GM18517 (cell line): ENCODE measurements around the gene GRAP2.
"Not testable (repeated sequence)": the region's sequence is repeated elsewhere in the genome, so short reads cannot be mapped to it uniquely, and the experiment has no call there.

ENCODE experiments used
- ATAC-seq: cut with Tn5 transposase; IDR thresholded peaks from one replicate; pipeline ENCODE4 v1.9.1; 2021; ENCODE audit warnings: mild to moderate bottlenecking, moderate library complexity; ENCODE audit not compliant: unreplicated experiment

GRAP2 gene

DNA sequence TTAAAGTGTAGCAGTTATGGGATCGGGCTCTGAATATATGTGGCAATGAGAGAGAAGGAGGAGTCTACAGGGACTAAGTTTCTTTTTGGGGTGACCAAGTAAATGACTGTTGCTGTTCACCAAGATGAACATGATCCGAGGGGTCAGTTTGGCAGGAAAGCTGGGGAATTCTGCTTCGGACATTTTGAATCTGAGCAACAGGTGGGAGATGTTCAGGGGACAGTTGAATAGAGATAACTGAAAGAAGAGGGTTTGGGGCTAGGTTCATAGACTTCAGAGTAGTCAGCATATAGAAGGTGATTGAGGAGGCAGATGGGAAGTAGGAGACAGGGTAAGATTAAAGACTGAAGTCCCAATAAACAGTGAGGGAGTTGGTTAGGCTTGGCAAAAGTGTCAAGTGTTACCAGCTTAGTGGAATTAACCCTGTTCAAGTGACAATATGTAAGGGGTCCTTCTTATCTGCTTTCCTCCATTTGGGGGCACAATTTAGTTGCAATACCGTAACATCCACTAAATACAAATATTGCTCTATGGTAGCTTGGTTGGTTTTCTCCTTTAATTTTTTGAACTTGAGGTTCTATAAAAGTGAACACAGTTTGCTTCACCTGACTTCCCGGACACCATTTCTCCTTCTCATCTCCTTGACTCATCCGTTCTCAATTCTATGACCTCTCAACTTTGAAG lies 4.4 kb upstream of the GRAP2 start:
- ATAC-seq, result no peak

DNA sequence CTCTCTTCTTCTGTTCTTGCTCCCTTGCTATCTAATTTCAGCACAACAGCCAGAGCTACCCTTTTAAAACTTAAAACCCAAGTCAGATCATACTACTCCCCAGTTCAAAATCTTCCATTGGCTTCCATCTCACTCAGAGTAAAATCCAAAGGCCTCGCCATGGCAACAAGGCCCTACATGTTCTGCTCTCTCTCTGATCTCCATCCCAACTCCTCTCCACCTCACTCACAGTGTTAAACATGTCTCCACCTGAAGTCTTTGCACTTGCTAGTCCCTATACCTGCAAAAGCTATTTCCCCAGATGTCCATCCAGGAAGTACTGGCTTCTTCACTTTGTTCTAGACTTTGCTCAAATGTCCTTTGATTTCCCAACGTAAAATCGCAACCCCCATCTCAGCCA lies 3.0 kb upstream of the GRAP2 start:
- ATAC-seq, result no peak

DNA sequence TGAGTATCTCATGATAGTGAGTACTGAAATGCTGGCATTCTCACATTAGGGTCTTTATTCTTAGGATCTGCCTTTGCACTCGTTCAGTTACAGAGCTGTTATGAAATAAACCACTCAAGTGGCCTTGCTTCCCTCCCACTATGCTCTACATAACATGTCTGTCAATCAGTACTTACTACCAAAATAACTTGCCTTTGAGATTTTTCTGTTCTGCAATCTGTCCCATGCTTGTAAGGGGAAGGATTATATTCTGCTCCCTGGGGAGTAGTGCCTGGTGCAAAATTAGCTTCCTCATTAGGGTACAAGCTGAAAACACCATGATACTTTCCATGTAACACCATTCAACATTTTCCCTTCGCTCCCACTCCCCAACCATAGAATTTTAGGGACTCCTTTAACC lies 1.9 kb upstream of the GRAP2 start:
- ATAC-seq, result peak; percentile 90

DNA sequence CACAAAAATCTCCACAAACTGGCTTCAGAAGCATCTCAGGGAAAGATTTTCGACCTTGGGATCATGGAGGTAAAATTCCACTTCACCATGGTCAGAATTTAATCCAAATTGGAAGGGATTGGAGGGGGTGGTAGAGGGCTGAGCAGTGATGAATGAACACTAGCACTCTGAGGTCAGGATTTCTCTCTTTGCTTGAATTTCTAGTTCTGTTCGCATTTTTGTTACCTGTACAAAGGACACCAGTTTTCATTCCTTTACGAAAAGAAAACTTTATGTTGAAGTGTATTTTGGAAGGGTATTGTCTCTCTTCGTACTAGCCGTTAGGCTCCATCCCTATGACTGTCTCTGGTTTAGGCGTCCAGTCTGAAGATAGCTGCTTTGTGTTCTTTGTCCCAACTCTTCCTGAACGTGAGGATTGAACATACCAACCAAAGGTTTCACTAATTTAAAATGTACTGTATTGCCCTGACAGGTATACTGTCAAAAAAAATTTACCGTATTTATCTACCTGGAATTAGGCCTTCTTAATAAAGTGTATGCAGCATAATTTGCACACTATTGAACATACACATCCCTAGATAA lies 772 bp downstream of the GRAP2 start:
- no peak for ATAC-seq

DNA sequence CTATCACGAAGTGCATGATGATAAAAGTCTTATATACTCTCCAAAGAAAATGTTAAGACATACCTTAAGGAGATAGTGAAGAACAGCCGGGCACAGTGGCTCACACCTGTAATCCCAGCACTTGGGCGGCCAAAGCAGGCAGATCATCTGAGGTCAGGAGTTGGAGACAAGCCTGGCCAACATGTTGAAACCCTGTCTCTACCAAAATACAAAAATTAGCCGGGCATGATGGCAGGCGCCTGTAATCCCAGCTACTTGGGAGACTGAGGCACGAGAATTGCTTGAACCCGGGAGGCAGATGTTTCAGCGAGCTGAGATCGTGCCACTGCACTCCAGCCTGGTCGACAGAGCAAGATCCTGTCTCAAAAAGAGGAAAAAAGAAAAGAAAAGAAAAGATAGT lies 3.1 kb downstream of the GRAP2 start:
- not testable (repeated sequence) for ATAC-seq

DNA sequence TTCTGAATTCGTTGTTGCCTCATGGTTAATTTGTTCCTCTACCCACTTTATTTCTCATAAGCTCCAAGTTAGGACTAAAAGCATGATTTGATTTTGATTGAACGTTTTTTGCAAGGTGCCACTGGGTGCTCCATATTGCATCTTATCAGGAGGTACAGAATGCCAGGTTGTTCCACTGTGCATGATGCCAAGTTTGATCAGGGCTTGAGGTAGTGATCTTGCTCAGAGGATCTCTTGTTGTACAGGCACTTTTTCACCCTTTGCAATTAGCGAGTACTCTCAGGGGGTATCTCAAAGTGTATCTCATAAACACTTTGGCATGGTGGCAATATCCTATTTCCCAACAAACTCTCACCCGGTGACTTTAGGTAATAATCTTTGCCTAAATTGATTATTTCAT lies 4.0 kb downstream of the GRAP2 start:
- no peak for ATAC-seq

DNA sequence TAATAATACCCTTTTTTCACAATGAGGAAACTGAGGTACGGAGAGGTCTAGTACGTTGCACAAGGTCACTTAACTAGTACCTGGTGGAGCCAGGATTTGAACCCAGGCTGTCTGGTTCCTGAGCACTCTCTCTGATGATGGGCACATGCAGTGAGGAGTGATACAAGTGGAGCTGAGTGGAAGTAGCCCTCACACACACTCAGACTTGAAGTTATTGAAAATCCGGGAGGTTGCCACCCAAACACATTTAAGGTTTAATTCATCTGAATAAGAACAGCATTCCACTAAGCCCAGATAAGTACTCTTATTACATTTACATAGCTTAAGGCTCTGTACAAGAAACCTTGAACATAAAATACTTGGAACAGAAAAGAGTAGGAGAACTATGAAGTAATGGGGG lies 4.8 kb downstream of the GRAP2 start:
- no peak for ATAC-seq

DNA sequence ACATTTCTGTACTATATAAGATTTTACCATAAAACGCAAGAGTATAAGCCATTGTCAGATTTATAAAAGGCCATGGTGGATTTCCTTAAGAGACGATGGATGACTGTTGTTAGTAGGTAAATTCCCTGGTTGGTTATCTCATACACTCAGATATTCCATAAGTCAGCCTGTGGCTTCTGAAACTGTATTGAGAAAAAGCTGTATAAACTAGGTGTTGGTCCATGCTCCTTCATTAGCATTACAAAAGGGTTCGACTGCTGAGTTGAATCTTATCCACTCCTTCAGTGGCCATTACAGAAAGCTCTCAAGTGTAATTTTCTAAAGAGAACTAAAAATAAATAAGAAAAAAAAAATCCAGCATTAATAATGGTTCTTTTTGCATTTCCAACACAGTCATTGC lies 5.3 kb downstream of the GRAP2 start:
- no peak for ATAC-seq

DNA sequence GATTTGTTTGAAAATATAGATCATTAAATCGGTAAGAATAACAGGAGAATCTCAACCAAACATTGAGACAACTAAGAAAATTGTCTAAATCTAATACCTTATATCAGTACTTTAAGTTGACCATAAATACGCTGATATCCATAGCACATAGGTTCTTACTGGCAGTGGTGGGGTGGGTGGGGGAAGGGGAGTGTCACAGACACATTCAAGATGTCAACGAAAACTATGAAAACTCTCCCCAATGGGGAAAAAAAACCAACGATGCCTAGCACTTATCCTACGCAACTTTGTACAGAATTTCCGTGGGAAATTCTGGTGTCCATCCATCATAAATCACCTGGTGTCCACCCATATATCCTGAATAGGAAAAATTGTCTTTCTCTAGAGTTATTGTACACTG lies 6.2 kb downstream of the GRAP2 start:
- ATAC-seq, result no peak

DNA sequence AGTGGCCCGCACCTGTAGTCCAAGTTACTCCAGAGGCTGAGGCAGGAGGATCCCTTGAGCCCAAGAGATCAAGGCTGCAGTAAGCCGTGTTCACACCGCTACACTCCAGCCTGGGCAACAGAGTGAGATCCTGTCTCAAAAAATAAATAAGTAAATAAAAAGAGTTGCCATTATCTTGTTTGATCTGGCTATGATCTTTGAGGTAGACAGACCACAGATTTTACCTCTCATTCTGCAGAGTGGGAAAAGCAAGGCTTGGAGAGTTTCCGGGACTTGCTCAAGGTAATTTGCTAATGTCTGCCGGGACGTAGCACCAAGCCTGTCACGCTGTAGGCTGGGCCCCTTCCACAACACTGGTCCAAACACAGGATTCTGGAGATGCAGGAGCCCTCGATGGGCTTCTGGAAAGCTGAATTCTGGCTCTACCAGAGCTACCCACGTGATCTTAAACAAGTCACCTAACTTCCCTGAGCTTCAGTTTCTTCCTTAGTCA lies 6.8 kb downstream of the GRAP2 start:
- ATAC-seq, result no peak

DNA sequence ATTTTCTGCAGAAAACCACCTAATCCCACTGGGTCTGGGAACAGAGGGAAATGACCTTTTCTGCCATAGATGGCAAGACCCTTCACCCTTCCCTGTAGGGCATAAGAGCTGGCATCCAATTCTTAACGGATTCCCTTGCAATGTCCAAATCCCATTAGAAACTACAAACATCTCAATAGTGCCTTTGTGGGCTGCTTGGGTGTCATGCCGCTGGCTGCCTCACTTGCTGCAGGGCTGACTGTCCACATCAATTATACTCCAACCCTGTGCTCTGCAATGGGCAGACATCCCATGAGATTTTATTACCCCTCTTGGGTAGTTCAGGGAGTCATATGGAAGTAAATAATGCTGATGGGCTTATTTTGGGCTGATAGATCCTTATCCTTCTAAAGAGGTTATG lies 7.3 kb downstream of the GRAP2 start:
- ATAC-seq, result no peak

DNA sequence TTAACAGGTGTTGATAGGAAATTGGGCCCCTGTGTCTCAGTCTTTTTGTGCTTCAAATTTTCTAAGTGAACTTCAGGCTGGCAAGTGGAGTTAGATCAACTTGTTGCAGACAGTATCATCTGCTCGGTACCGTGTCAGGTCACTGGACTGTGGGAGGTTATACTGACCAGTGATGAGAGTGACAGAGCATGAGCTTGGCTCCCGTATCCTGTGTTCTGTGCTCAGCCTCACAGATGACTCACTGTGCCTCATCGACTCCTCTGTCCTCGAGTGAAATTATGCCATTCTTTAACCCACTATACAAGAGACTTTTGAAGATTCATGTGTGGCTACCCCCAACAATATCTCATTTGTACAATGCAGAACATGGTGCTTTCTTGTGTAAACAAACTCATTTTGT lies 7.9 kb downstream of the GRAP2 start:
- no peak for ATAC-seq

DNA sequence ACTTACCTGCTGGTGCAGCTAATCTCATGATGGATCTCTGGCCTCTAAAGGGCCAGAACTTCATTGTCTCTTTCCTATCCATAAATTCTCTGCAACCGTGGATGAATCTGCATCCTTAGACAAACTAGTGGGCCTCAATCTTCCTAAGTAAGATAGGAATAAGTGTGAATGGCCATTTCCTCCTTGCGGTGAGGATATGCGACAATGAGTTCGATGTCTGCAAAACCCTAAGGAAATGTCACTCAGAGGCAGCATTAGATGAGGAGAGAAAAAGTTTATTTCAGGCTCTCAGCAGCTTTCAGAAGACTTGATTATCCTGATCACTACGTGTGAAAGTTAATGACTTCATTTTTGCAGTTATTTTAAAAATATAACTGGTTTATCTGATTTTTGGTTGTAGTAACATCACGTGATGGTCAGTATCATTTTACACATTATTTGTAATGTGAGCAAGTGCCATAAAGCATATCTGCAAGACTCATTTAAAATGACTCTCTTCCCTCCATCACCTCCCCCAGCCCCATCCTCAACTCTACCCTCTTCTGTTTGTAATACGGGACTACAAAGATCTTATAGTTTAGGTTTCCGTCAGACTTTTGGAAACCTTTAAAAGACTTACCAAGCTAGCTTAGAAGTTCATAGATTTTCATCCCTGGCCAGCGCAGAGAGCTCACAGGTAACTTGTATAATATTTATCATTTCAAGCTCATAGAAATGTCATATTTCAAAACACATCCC lies 10.2 kb downstream of the GRAP2 start:
- ATAC-seq, result no peak

DNA sequence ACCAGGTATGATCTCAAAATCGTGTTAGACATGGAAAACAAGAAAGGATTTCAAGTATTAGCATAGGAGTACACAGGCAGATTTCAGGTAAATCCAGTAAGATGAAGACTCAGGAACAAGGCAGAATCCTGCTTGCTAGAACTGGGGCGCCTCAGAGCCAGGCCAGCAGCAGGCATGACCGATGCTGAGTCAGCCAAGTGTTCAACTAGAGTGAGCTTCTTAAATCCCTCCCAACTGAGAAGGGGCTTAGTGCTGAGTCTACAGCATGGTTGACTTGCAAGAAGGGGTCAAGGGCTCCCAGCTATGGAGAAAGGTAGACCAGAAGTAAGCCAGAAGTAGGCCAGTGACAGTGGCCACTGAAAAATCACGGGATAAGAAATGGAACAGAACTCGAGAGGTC lies 12.4 kb downstream of the GRAP2 start:
- ATAC-seq, result no peak

DNA sequence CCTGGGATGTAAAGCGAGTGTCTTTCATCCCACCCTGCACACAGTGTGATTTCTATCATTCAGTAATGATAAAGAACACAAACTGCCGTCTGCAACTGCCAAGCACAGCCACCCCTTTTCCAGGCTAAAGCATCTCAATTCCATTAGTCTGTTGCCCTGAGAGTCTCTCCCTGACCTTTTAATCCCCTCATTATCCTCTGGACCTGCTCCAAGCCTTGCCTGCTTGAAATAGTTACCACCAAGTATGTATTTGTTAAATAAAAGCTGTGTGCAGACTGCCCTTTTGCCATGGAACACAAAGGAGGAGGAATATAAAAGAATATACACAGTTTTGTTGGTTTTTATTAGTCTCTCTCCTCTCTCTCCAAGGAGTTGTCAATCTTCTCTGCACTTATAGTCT lies 13.0 kb downstream of the GRAP2 start:
- no peak for ATAC-seq

DNA sequence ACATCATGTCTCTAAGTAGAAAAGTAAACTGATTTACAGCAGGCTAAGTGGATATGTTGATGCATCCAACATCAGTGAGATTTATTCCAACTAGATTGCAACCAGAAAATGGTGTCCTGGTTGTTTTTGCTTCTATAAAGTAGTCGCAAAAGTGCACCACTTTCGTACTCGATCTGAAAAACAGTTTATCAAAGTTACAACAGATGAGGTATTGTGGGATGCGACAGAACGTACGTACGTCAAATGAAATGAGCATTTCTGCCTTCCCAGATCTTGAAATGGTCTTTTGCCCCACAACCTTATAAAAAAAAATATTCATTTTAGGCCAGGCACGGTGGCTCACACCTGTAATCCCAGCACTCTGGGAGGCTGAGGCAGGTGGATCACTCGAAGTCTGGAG lies 13.7 kb downstream of the GRAP2 start:
- ATAC-seq, result no peak

DNA sequence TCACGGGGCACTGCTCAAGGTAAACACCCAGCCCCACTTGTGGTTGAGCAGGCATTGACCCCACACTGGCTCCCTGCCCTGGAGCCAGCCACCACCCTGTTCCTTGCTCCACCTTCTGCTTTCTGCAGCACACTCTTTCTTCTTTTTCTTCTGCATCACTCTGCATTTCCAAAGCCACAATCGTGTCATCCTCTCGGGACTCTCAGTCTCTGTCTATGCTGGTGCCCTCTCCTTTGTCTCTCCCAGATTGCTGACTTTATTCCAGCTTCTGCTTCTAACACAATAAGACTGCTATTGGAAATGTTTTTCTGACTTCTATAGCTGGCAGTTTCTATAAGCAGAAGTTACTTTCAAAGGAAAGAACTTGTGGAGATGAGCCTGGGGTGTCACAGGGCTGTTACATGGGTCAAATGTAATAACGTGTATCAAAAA lies 14.4 kb downstream of the GRAP2 start:
- ATAC-seq, result no peak

DNA sequence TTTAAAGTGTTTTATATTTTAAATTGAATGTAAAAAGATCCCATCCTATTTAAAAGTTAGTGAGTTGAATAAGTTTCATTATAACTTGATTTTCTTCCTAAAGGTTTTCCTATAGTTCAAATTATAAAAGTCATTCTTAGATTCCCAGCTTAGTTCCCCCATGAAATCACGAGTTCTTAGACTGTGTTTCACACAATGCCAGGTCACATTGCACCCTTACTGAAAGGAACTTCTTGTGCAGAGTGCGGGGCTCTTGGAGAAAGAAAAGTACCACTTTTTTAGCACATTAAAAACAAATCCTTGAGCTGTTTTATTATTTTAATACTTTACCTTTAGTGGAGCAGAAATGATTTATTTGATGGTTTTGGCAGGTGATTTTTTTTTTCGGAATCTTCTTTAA lies 15.6 kb downstream of the GRAP2 start:
- no peak for ATAC-seq

DNA sequence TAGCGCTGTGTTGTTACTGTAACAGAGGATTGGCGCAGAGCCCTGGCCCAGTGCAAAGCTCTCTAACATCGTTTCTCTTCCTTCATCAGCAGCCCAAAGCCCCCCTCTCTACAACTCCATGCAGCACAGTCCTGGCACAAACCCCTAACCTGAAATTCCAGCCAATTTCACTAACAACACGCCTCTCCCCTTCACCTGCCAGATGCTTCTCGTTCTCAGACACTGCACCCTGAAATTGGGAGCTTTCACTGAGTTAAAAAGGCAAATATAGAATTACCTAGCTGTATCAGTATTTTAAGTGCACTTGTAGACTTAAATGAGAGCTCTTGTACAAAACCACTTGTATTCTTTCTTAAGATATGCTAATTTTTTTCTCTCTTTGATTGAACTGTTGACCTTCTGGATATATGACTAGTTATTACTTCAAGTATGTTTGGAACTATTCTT lies 16.3 kb downstream of the GRAP2 start:
- ATAC-seq, result no peak

DNA sequence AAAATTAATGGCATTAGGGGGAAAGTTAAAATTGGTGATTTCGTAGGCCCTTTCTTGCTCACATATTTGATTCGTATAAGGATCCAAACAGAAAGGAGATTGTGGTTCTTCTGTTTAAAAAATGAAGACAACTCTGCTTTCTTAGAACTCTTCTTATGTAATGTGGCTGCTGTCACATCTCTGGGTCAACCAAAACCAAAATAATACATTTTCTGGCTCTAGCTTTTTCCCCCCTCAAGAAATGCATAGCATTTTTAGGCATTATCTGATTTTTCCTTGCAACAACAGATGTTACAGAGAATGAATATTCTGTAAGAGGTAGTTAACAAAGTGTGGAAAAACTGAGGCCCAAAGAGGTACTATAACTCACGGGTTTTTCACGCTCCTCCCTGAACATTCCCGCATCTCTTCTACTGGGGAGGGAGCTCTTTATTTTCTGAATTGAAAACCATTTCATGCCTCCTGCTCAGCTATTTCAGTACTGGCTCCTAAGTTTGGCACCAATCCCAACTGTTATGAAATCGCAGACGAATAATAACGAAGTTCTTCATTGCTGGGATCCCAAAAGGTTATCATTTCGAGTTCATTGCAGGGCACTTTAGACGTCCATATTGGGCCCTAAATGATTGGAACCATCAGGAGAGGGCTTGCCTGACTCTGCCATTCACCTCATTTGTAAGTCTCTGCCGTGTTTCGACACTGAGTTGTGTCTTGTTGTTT lies 17.1 kb downstream of the GRAP2 start:
- ATAC-seq, result no peak

DNA sequence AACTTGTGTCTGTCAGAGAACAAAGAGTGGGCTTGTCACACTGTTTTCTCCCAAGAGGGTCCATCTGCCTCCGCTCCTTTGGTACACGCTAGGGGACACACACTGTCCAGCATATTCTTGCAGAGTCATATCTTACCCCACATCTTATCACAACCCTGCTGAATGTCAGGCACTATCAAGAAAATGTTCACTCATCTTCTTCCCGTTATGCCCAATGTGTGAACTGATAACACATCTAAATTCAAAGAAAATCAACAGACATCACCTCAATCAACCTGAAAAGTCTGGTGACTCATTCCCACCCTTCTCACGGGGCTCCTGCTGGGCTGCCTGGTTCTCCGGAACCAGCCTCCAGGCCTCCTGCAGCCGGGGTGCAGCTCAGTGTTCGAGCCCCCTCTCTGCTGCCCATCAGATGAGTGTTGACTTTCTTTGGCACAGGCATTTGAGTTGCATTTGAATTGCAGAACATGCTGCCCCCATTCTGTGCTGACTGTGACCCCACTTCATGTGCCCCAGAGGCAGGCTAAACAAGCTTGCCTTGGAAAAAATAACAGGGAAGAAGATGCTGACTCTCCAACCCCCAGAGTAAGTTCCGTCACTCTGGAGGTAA lies 19.4 kb downstream of the GRAP2 start:
- no peak for ATAC-seq
